GM12874 (cell line): ENCODE data around the gene ADGB.

Experiments
- TF ChIP-seq, protein P1 (sequence below): IDR thresholded peaks from 2 replicates; pipeline ENCODE4 v1.5.1; 2011; ENCODE audit warnings: low read depth, mild to moderate bottlenecking, control low read depth, low read length, moderate library complexity; ENCODE audit not compliant: insufficient read depth

The ADGB gene

DNA sequence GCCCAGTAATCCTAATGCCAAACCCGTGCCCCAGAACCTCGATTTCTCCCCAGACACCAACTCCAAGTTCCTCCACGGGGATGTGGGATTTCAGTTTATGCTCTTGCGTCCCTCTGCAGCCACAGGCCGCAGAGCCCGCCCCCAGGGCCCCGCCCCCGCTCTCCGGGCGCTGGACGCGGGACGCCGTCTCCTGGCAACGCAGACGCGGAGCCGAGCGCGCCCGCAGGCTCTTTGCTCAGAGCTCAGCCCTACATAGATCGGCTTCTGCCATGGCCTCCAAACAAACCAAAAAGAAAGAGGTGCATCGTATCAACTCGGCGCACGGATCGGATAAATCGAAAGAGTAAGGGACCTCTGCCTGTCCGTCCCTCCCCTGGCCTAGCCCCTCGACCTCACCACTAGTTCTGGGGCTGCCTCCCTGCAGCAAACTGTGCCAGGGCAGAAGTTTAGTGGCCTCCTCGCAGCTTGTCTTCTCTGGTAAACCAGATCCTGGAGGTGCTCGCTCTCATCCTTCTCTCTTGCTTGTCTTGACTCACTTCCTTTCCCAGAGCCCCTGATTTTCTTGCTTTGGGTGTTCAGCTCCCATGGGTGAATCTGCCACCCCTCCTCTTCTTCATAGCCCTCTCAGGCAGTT is at the start of gene ADGB:
Gene ADGB (plus strand): TSS at position 201 of the 634 bp plus-strand sequence. CDS start 69 bp downstream, at position 270.
- TF ChIP-seq, protein P1, sequence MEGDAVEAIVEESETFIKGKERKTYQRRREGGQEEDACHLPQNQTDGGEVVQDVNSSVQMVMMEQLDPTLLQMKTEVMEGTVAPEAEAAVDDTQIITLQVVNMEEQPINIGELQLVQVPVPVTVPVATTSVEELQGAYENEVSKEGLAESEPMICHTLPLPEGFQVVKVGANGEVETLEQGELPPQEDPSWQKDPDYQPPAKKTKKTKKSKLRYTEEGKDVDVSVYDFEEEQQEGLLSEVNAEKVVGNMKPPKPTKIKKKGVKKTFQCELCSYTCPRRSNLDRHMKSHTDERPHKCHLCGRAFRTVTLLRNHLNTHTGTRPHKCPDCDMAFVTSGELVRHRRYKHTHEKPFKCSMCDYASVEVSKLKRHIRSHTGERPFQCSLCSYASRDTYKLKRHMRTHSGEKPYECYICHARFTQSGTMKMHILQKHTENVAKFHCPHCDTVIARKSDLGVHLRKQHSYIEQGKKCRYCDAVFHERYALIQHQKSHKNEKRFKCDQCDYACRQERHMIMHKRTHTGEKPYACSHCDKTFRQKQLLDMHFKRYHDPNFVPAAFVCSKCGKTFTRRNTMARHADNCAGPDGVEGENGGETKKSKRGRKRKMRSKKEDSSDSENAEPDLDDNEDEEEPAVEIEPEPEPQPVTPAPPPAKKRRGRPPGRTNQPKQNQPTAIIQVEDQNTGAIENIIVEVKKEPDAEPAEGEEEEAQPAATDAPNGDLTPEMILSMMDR = no peak

DNA sequence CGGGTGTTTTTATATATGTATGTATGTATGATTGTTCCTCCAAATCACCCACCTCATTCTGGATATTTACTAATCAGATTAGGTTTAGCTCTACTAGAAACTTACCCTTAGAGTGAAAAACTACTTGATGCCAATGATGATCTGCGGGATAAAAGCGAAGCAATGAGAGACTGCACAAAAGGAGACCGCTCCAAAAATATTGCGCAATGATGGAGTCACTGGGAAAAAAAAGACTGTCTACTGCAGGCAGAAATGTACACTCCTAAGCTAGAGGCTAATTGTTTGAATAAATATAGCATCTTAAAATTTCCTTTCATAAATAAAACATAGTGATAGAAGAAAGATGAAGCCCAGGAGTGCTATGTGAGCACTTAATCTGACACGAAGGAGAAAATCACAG is 47.9 kb upstream of the ADGB start:
- TF ChIP-seq, protein P1 = no peak

DNA sequence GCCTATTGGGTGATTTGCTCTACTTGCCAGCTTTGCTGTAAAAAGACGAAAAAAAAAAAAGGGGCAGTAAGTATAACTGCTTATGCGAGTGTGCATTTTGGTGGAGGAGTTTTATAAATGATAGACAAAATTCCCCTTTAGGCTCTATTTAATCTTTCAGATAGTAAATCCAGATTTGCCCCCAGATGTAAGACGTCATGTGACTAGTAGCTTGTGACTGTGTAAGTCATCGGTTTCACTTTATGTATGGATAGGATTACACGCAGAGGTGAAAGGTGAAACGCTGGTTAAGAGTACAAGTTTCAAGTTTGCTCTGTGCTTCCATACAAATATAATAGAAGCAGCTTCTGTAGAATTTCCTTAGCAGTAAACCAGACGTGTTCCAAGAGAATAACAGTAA is 47.2 kb upstream of the ADGB start:
- TF ChIP-seq, protein P1 = no peak

DNA sequence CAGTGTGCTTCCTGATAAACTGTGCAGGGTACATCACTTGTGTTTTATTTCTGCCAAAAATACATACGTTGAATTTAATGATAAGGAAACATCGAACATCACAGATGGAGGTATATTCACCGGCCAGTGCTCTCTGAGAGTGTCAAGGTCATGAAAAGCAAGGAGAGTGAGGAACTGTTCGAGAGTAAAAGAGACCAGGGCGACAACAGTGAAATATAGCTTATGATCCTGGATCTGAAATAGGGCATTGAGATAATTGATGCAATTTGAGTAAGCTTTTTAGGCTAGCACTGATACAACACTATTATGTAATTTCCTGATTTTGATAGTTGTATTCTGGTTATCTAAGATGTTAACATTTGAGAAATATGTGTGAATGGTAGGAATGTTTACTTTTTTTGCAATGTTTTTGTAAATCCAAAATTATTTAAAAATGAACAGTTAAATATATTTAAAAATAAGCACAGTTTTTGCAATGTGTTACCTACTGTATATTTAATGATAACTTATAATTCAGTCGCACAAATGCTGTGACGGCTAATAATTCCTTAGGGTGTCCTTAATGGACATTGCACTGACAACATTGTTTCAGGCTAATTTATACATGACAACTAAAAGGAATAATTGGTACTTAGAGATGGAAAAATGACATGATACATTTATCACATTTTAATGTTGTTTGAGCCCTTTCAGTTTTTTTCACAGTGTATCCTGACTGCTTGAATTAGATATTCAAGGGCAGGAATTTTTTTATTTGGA is 45.2 kb upstream of the ADGB start:
- TF ChIP-seq, protein P1 = no peak

DNA sequence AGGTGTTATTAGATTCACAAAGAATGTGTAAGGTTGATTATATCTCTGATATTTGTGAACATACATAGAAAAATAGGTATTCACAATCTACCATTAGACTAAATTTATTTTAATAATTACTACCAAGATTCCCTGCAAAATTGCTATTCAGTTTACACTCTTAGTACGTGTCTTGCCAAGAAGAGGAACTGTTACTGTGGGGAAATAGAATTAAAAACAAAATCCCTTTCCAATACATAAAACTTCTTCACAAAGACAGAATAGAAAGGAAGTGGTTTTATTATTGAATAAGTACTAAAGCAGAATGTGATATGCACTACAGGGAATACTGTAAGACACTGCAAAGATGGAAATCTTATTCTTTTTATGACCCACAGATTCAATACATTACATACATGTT is 38.2 kb upstream of the ADGB start:
- TF ChIP-seq, protein P1 = no peak

DNA sequence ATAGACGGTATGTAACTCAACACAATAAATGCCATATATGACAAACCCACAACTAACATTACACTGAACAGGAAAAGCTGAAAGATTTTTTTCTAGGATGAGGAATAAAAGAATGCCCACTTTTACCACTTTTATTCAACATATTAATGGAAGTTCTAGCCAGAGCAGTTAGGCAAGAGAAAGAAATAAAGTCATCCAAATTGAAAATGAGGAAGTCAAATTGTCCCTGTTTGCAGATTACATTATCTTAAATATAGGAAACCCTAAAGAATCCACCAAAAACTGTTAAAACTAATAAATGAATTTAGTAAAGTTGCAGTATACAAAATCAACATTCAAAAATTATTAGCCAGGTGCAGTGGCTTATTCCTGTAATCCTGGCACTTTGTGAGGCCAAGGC is 24.6 kb upstream of the ADGB start:
- TF ChIP-seq, protein P1 = no peak

DNA sequence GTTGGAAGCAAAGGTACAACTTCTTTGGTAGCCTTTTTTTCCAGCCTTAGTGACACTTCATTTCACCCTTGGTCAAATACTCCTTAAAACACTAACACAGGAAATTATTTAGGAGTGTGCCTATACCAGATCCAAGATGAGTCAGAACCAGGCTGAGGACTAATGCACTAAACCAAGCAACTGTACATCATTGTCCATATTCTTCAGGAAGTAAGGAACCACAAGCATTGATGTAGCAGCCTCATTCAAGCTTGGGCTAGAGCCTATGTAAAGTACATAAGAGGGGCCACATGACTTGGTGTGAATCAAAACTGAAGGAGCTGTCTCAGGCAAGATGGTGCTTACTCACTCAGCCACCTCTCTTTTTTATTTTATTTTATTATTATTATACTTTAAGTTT is 20.7 kb upstream of the ADGB start:
- TF ChIP-seq, protein P1 = no peak
